Suppressor macrophage treated with lipopolysaccharide for 4 hours (primary cell): ENCODE measurements around the gene NCOA5.

Experiments
- DNase-seq: peaks from one replicate; pipeline ENCODE4 v3.0.0-alpha.2; 2020

The NCOA5 gene

DNA sequence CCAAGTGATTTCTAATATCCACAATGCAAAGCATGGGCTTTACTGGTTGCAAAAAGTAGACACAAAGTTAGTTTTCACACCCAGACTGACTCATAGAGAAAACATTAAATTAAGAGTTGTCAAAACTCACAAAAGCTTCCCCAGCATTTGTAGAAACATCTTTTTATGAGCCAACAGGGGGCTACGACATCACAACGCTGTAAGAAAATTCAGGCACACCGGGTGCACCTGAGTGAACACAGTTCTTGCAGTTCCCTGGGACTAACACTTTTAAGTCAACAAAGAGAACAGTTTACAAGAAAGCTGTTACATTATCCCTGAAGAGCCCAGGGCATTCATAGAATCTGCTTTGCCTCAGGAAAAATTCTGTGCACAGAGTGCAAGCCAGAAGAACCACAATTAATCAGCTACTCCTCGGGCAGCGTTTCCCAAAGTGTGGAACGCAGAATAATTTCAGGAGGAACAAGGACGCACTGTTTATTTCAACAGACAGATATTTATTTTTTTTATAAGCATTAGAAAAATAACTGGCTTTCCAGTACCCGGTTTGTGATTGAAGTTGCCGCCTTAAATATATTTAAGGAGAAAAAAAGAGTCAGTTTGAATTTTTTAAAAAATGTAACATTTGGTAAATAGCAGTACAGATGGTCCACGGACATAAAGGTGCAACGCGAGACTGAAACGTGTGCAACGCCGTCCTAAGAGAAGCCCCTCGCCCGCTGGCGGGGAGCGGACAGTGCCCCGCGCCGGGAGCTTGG lies 1.2 kb downstream of the NCOA5 start:
- DNase-seq, result no peak

DNA sequence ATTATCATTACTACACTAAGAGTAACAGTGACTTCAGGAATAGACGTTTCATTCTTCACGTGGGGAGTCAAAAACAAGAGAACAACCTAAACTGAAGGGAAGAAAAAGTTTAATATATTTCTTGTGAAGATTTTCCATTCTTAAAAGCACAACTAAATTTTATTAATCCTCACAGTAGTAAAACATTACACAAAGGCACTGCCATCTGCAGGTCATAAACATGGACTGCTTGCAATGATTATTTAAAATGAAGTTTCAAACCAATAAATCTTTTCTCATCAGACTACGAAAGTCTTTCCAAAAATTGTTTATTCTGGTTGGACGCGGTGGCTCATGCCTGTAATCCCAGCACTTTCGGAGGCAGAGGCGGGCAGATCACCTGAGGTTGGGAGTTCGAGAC lies 2.6 kb downstream of the NCOA5 start:
- DNase-seq, result peak; percentile 31

DNA sequence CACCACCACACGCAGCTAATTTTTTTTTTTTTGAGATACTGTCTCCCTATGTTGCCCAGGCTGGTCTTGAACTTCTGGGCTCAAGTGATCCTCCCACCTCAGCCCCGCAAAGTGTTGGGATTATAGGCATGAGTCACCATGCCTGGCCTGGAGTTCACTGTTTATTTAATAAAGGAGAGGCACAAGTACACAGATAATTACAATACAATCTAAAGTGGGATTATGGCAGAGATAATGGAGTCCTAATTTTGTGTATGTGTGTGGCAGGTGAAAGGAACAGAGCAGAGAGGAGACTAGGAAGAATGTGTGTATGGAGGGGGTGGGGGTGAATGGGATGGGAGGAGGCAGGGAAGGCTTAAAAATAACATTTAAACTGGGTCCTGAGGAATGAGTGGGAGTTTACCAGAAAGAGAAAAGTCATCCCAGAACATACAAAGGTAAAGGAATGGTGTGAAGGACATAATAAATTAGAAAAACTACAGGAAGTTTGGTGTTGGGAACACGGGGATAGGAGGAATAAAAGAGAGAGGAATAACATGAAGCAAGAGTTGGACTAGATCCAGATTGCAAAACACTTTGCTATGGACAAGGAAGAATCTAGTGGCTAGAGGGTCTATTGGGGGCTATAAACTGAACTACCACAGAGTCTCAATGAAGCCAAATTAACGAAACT lies 4.4 kb downstream of the NCOA5 start:
- DNase-seq, result no peak

DNA sequence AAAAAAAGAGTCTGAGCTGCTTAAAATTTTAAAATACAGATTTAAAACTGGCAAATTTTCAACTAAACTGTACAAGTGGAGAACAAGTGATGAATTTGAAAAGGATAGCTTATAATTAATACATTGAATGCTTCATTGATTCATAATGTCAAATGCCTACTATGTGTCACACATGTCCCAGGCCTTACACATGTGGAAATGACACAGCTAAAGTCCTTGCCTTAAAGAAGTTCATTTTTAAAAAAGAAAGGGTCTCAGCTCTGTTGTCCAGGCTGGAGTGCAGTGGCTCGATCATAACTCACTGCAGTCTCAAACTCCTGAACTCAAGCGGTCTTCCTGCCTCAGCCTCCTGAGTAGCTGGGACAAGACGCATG lies 5.0 kb downstream of the NCOA5 start:
- DNase-seq, result no peak

DNA sequence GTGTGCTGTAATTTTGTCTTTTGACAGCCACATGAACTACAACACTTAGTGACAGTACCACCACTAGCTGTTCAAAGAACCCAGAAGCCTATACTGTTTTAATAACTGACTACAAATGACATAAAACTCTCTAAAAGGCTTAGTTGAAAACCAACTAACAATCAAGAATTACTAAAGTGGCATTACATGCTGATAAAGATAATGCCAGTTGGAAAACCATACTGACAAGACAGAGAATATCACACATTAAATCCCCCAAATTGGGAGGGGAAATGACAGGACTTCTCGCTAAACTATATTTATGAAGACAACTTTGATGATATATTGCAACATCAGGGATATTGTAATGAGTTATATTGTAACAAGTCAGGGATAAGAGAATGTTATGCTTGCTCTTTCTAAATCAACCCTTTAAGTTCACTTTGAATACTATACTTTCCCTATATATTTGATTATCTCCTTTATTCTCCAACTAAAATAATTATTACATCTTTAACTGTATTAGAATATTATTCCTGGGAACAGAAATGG lies 6.2 kb downstream of the NCOA5 start:
- no peak for DNase-seq

DNA sequence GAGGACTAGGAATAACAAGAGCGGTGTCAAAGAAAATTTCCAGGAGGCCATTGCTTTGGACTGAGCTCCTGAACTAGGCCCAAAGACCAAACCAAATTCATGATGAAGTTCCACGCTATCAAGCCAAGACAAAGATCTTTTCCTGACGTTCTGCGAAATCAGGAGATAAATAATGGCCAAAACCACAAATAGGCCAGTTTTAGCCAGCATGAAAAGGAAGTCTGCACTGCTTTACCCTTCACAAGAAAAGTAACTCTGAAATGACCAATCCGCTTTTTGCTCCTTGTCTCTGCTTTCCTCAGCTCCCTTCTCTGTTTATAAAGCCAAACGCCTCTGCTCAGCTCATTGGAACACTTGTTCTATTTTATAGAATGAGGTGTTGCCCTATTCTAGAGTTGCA lies 6.7 kb downstream of the NCOA5 start:
- DNase-seq, result no peak

DNA sequence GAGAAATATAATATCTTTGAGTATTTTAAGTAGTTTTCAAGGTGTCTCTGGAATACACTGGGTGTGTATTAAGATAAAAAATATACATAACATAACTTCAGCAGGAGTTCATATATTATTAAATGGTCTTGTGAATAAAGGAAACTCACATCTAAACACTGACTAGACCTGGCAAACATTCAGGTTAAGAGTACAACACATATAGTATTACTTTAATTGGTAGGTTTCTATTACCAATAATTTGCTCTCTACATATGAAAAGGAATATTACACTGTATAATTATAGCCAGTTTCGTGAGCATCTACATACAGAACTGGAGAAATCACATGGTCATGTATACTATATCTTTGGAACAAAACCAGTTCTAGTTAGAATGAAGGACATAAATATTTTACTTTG lies 8.7 kb downstream of the NCOA5 start:
- no peak for DNase-seq

DNA sequence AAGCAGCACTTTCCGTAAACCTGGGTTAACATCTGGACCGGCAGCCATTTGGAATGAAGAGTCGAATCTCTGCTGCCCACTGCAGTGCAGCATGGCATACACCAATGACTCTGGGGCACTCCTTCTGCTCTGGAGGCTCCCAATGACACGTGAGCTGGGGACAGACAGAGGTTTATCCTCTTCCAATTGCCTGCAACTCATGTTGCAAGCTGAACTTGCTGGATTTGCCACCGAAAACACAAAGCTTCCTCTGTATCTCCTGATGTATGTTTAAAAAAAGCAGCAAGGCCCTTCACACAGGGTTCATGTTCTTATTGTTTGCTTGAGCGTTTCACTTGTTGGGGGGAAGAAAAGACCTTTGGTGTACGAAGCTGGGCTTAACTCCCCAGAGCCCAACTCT lies 10.8 kb downstream of the NCOA5 start:
- DNase-seq, result no peak

DNA sequence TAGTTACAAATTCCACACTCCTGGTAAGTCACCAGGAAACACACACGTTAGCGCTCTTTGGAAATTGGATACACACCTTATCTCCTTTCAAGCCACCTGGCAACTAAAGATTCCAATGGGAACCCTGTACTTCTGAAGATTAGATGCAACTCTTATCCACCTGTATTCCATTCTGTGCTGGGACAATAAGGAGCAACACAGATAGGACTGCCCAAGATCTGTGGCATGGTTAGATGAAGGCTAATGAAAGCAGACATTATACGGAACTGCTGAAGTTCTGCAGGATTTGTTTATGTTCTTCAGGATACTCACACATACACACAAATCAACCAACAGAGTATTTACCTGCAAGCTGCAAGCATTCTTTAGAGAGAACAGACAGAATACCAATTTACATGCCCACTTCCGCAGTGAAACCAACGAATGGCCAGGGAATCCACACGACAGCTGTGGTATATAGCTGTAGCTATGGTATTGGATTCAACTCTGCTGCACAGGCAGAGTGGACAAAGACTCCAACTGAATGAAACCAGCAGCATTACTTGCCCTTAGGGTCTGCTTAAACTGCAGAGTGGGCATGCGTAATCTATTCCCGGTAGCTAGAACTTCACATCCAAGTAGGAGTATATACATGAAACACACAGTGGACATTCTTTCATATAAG lies 12.0 kb downstream of the NCOA5 start:
- DNase-seq, result no peak

DNA sequence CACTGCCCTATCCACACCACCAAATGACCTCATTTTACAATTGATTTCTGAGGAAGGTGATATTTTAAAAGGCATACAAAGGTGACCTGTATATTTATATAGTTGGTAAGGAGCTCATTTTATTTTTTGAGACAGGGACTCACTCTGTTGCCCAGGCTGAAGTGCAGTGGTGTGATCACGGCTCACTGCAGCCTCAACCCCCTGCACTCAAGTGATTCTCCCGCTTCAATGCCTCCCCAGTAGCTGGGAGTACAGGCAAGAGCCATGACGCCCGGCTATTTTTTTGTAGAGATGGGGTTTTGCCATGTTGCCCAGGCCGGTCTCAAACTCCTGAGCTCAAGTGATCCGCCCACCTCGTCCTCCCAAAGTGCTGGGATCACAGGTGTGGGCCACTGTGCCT lies 13.0 kb downstream of the NCOA5 start:
- DNase-seq, result no peak

DNA sequence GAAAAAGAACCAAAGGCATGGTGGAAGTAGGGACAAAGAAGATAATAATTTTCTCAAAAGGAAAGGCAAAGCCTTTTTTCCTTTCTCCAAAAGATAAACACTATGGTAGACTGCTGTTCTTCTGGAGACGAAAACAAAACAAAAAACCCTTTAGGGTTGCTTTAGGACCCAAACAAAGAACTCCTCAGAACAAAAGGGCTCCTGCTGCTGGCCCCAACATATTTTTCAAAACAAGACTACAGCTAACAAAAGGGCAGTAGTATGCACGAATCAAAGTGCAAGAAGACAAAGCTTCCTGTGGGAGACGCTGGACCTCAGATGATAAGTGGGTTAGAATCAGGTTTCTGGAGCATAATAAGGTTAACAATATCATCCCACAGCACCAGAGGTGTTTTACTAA lies 15.8 kb downstream of the NCOA5 start:
- no peak for DNase-seq

DNA sequence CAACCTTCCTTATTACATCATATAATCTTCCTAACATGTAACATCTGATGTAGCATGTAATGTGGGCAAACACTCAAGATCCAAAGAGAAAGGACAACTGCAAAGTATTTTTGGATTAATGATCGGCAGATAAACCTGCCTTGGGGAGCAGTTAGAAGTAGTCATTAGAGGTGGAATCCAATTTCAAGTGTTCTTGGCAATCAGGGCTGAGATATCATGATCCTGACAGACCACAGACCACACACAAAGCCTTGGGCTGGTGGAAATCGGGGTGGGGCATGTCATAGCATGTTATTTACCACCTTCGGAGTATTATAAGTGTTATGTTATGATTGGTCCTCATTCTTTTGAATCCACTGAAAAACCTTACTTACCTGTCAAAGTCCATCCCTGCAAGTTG lies 16.3 kb downstream of the NCOA5 start:
- no peak for DNase-seq

DNA sequence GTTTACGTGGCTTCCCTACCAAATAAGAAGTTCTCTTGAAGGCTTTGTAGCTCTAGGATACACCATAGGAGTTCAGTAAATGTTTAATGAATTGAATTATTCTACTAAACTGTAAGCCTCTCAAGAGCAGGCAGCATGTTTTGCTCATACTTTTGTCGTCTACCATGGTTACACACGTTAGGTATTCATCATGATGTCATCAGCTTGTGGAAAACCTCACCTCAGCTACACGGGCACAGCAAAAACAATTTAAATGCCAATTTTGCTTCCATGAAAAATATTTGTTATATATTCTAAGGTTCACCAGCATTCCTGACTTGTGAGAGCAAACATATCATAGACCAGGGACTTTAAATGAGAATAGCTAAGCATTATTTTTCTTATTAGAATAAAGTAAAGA lies 16.7 kb downstream of the NCOA5 start:
- DNase-seq, result no peak

DNA sequence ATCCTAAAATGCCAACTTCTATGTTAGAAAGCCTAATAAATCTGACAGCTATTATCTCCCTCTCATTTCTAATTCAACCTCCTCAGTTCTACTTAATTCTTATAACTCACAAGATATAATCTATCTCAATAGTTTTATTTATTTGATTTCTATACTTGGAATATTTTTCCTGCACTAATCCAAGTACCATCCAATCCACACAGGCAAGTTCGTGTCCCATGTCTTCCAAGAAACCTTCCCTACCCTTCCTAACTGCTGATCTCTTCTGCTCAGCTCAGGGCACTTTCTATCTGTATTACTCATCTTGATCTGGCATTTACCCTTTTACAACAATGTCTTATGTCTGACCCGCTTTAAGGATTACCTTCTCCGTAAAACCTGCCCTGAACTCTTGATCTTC lies 18.2 kb downstream of the NCOA5 start:
- DNase-seq, result no peak

DNA sequence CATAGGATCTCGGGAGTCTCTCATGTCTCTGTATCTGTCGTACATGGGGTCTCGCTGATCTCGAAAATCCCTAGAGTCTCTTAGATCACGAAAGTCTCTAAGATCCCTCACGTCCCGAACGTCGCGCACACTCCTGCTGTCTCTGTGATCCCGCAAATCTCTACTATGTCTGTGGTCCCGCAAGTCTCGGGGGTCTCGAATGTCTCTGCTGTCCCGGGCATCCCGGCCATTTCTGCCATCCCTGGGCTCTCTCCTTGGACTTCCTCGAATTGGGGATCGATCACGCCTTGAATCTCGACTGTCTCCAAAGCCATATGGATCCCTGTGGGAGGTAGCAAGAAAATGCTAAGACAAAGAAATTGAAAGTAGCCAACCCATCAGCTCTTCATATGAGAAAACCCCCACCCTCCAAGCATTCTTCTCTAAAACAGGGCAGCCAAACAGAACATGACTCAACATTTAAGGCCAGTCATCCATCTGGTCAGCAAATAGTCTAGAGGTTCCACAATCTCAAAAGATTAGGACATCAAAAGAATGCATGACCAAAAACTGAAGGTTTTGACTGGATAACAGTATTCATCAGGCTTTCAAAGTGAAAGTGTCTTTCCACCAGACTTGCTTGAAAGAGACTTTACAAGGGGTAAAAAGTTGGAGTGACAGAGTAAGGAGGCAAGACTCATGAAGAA lies 19.4 kb downstream of the NCOA5 start:
- DNase-seq, result peak; percentile 87

DNA sequence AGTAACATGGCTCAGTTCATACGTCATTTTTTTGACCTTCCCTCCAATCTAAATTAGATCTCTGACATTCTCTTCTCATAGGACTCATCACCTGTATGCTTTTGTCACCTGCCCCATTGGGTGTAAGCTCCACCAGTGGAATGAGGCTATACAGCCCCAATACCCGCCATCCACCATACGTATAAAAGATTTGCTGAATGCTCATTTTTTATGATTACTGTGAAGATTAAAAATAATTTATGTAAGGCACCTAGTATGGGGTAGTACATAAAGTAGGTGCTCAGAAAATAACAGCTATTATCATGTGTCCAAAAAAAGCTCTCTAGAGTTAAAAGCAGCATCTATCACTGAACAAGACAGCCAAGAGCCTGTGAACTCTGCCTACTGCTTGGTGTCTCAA lies 24.1 kb downstream of the NCOA5 start:
- DNase-seq, result no peak

DNA sequence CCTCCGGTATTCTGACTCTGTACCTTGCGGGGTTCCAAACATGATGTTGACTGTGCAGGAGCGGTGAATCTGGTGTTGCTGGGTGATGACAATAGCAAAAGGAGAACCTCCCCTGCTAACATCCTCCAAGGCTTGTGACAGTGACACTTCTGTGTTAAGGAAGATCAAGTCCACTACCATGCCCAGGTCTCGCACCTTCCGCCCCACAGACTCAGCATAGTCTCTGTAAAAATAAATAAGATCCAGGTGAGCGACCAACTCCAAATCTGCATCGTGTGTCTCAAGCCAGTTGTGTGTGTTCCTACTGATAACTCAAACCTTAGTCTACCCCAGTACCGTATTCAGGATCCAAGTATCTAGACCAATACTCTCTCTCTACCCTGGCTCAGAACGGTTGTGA lies 24.8 kb downstream of the NCOA5 start:
- no peak for DNase-seq

DNA sequence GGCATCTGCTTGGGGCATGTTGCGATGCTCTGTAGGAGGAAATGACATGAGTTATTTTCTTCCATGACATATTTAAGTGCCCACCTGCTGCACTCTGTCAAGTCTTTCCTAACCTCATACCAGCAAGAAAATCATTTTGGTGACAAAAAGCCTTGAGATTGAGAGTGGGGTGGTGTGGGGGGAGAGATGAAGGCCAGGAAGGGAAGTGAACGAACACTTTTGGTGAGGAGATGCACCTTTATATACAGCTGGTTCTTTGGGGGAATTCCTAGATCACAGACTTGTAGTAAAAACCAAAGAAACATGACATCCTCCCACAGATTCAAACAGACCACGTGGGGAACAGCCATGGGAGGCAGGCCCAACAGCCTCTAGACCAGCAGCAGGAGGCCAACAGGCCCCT lies 26.1 kb downstream of the NCOA5 start:
- no peak for DNase-seq

DNA sequence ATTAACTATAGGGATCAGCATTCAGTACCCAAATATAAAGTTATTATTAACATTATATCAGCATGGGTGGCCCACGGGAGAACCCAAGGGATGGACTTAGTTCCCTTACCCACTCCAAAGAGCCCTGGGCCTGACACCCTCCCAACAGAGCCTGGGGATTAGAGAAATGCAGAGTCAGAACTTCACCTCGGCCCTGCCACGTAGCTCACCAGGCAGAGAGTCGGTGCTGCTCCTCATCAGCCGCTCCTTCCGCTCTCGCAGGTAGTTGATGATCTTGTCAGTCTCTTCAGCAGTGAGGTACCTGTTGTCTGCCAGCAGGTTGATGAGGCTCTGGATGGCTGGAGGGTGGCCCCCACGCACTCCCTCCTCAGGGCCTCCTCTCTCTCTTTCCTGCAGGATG lies 26.6 kb downstream of the NCOA5 start:
- no peak for DNase-seq

DNA sequence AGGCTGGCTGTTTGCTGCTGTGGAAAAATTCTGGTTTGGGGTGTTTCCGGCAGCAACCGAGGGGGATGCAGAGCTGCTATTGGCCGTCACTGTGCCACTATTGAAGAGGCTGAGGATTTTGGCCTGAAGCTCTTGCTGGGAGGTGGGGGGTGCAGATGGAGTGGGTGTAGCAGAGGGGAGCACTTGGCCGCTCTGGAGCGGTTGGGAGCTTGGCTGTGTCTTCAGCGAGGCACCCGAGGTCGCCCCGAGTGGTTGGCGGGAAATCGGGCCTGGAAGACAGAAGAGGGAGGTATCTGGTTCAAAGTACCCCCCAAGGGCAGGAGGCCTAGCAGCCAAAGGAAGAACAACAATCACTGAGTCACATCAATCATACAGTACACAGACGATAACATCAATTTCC lies 27.1 kb downstream of the NCOA5 start:
- no peak for DNase-seq

DNA sequence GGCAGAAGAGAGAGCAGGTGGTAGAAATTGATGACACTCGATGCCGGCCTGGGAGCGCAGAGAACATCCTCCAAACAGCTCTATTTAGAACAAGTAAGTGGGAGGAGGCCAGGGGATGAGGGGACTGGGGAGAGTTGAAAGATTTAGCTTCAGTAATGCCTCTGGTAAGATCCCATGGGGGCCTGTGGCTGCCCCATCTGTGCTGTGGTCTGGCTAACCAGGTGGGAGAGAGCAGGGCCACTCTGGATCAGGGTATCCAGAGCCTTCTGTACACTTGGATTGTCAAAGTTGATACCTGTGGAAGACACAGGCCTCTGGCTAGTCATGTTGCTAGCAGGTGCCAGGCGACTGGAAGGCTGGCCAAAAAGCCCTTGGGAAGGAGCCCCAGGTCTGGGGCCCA lies 27.6 kb downstream of the NCOA5 start:
- DNase-seq, result no peak

DNA sequence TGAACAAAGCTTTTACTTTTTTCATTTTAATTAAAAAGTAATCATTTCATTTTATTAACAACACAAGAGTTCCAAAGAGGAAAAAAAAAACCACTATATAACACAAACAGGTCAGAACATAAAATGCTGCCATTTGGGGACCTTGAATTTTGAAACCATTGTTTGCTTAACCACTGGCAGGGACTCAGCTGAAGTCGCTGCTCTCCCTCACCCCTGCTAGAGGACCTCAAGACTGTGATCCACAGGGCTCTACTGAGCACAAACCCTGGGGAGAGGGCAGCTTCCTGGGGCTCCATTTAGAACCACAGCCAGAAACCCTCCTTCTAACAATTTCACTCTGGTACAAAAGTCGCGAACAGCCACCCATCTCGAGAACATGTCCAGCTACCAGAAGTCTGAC lies 28.8 kb downstream of the NCOA5 start:
- no peak for DNase-seq

DNA sequence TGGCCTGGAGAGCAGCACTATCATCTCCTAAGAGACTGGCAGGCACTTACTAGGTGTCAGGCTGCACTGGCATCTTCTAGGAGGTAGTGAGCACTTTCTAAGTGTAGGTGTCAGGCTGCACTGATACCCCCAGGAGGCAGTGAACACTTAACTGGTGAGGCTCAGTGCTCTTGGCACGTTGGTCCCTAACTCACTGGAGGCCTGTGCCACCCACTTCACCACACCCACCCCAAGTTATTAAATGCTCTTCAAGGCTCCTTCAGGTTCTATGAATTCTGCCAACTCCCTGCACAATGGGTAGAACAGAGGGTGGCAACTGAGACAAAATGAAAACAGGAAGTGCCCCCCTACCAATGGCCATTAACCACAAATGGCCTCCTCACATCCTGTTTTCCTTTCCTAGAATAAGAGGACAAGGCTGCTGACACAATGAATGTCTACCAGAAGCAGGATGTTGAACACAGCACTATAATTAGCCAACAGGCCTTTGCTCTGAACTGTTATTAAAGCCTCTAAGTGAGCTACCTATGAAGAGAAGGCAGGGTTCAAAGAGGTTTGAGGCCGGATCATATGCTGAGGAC lies 29.4 kb downstream of the NCOA5 start:
- peak; percentile 69 for DNase-seq
